ENCODE measurements around the gene PI4KB.
A peak's percentile ranks its signal among the peaks of the same experiment; 100 is the strongest.
"Not testable (repeated sequence)": the region's sequence is repeated elsewhere in the genome, so short reads cannot be mapped to it uniquely, and the experiment has no call there.

PI4KB gene

GRCh38 chr1:151327223-151327902, at the start of gene PI4KB:
Gene PI4KB, minus strand, starts transcription at chr1:151327416. Its CDS starts 10,935 bp downstream, at chr1:151316481.
- peak; percentile 95 for DNase-seq (ENCODE audit: low read depth)

GRCh38 chr1:151373196-151373595, 46.0 kb upstream of the PI4KB start:
- no peak for DNase-seq (ENCODE audit: low read depth)

GRCh38 chr1:151372058-151372934, 45.1 kb upstream of the PI4KB start, which contains the start of gene SELENBP1:
Gene SELENBP1, minus strand, starts transcription at chr1:151372705. Its CDS starts 64 bp downstream, at chr1:151372641.
- peak; percentile 8 for DNase-seq (ENCODE audit: low read depth)

- DNase-seq (ENCODE audit: low read depth), result peak; percentile 36
These were observed 44.3 kb upstream of the PI4KB start for GRCh38 chr1:151371370-151372057.

GRCh38 chr1:151370211-151370911, 43.1 kb upstream of the PI4KB start:
- no peak for DNase-seq (ENCODE audit: low read depth)

GRCh38 chr1:151369621-151370048, 42.4 kb upstream of the PI4KB start:
- DNase-seq (ENCODE audit: low read depth), result no peak

- no peak for DNase-seq (ENCODE audit: low read depth)
These were observed 42.0 kb upstream of the PI4KB start for GRCh38 chr1:151369302-151369610.

- DNase-seq (ENCODE audit: low read depth), result no peak
These were observed 41.4 kb upstream of the PI4KB start for GRCh38 chr1:151368393-151369301.

GRCh38 chr1:151367658-151368392, 40.6 kb upstream of the PI4KB start:
- no peak for DNase-seq (ENCODE audit: low read depth)

GRCh38 chr1:151364996-151365395, 37.8 kb upstream of the PI4KB start:
- DNase-seq (ENCODE audit: low read depth), result no peak

- DNase-seq (ENCODE audit: low read depth), result no peak
These were observed 35.3 kb upstream of the PI4KB start for GRCh38 chr1:151362308-151363155.

GRCh38 chr1:151361883-151362282, 34.7 kb upstream of the PI4KB start:
- no peak for DNase-seq (ENCODE audit: low read depth)

- DNase-seq (ENCODE audit: low read depth), result no peak
These were observed 29.5 kb upstream of the PI4KB start for GRCh38 chr1:151356696-151357095.

- DNase-seq (ENCODE audit: low read depth), result no peak
These were observed 25.0 kb upstream of the PI4KB start for GRCh38 chr1:151352021-151352718.

GRCh38 chr1:151350323-151350722, 23.1 kb upstream of the PI4KB start:
- DNase-seq (ENCODE audit: low read depth), result not testable (repeated sequence)

- no peak for DNase-seq (ENCODE audit: low read depth)
These were observed 20.5 kb upstream of the PI4KB start for GRCh38 chr1:151347523-151348246.

GRCh38 chr1:151346769-151347522, 19.7 kb upstream of the PI4KB start, which contains the start of gene RFX5:
Gene RFX5, minus strand, starts transcription at chr1:151347252. Its CDS starts 932 bp downstream, at chr1:151346320.
- peak; percentile 90 for DNase-seq (ENCODE audit: low read depth)
